OCI-LY7 (cell line): ENCODE results near the gene STK32C. TPM values are rescaled to one million over a fixed set of nuclear protein-coding genes. Genes with fewer than 3 reads are reported as not detected.

Experiments
- BruUV-seq: library from RNA; stranded (reverse); fragments of 400-500 nt; replicated peaks from 2 replicates; lab custom pipeline; 2021; lab: Mats Ljungman, UMichigan
- CTCF ChIA-PET: fragments of 300-600 bp; sonication (Branson Sonifier 250); formaldehyde crosslinking; loops from one replicate; lab custom pipeline; 2022; ENCODE audit warnings: antibody characterized with exemption; ENCODE audit not compliant: unreplicated experiment; lab: Charles Lee
- POLR2A ChIA-PET: fragments of 300-600 bp; sonication (Branson Sonifier 250); formaldehyde crosslinking; loops from one replicate; lab custom pipeline; 2022; ENCODE audit warnings: antibody characterized with exemption; lab: Charles Lee
- DNase-seq: peaks from one replicate; pipeline ENCODE4 v3.0.0-alpha.2; 2015; ENCODE audit warnings: low spot score
- H2AFZ ChIP-seq: fragments of 200-600 bp; sonication (generic), shearing (Covaris generic); 2 replicates; pipeline ENCODE4 v1.6.1; 2014; ENCODE audit warnings: mild to moderate bottlenecking, antibody characterized with exemption, low read length, moderate library complexity
- H3K27ac ChIP-seq: fragments of 200-600 bp; sonication (generic); 2 replicates; pipeline ENCODE4 v1.5.1; 2014; ENCODE audit warnings: mixed run types, low read depth, mild to moderate bottlenecking, moderate library complexity, low read length, inconsistent platforms; ENCODE audit not compliant: poor library complexity, severe bottlenecking
- H3K36me3 ChIP-seq: fragments of 200-600 bp; sonication (generic); 2 replicates; pipeline ENCODE4 v1.6.1; 2014; ENCODE audit warnings: mild to moderate bottlenecking, antibody characterized with exemption, low read length, moderate library complexity, mixed read lengths; ENCODE audit not compliant: insufficient read depth
- H3K4me1 ChIP-seq: fragments of 200-600 bp; sonication (generic); 2 replicates; pipeline ENCODE4 v1.5.1; 2014; ENCODE audit warnings: mild to moderate bottlenecking, low read length; ENCODE audit not compliant: insufficient read depth, poor library complexity, severe bottlenecking
- H3K4me2 ChIP-seq: fragments of 200-600 bp; sonication (generic); 2 replicates; pipeline ENCODE4 v1.6.1; 2014; ENCODE audit warnings: mild to moderate bottlenecking, low read length
- H3K4me3 ChIP-seq: fragments of 200-600 bp; sonication (generic); 2 replicates; pipeline ENCODE4 v1.5.1; 2014; ENCODE audit warnings: mild to moderate bottlenecking, low read depth, low read length; ENCODE audit not compliant: poor library complexity, severe bottlenecking
- H3K79me2 ChIP-seq: fragments of 200-600 bp; sonication (generic); 2 replicates; pipeline ENCODE4 v1.6.1; 2016; ENCODE audit warnings: low read depth, mild to moderate bottlenecking, low read length, moderate library complexity, mixed read lengths; ENCODE audit not compliant: insufficient read depth
- H3K9me2 ChIP-seq: fragments of 200-600 bp; sonication (generic); 2 replicates; pipeline ENCODE4 v1.6.1; 2016; ENCODE audit warnings: mild to moderate bottlenecking, low read length, mixed read lengths; ENCODE audit not compliant: insufficient read depth
- H3K9me3 ChIP-seq: fragments of 200-600 bp; sonication (generic); 2 replicates; pipeline ENCODE4 v1.6.1; 2014; ENCODE audit warnings: mild to moderate bottlenecking, mixed run types, low read length, mixed read lengths
- H4K20me1 ChIP-seq: fragments of 200-600 bp; sonication (generic); 2 replicates; pipeline ENCODE4 v1.6.1; 2014; ENCODE audit warnings: mild to moderate bottlenecking, antibody characterized with exemption, low read length, moderate library complexity, mixed read lengths; ENCODE audit not compliant: insufficient read depth
- CTCF ChIP-seq: fragments of 200-600 bp; sonication (generic); conservative IDR thresholded peaks from 2 replicates; pipeline ENCODE4 v1.5.1; 2014; ENCODE audit warnings: mild to moderate bottlenecking, antibody characterized with exemption, low read length, moderate library complexity, mixed read lengths
- EZH2phosphoT487 ChIP-seq: fragments of 200-600 bp; sonication (generic); IDR thresholded peaks from 2 replicates; pipeline ENCODE4 v1.6.1; 2018; ENCODE audit warnings: low read depth, borderline replicate concordance, mild to moderate bottlenecking, mixed run types, antibody characterized with exemption, low read length, moderate library complexity, mixed read lengths
- intact Hi-C: fragments of 100-400 bp; cut with micrococcal nuclease; formaldehyde crosslinking; loops from one replicate; pipeline ENCODE4 v1.10.0; 2022; ENCODE audit not compliant: unreplicated experiment
- total RNA-seq, 2 experiments: library from RNA; depleted of rRNA in 1 of 2; stranded (reverse); fragments of >200 nt in 1 of 2; shearing (Covaris generic) in 1 of 2; gene quantifications; 2 replicates each; pipeline ENCODE4 v1.2.3, GENCODE V29; 2014 to 2022

STK32C gene
- total RNA-seq, 2 experiments from 2014 or later = 13.1 to 30.4 TPM

DNA sequence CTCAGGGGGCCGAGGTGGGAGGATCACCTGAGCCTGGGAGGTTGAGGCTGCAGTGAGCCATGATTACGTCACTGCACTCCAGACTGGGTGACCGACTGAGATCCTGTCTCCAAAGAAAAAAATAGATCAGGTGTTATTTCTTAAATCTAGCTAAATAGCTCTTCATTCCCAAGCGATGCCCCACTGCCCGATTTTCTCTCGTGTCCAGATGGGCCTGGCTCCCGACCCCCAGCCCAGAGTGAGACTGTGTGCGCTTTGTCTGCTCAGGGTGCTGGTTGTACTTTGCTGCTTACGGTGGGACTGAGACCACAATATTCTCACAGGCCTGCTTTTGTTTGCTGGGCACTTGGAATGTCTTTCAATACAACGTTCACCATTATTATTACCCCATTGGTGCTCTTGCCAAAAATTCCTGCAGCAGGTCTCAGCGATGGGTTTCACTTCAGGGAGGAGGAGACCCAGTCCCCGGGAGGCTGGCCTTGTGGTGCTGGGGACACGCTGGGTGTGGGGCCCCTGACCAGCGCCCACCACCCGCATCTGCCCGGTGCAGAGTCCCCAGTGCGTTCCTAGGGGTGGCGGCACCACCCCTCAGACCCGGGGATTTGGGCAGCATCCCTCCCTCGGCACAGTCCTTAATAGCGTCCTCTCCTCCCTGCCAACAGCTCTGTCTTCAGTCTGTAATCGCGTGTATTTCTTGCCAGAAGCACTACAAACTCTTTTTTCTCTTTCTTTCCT lies 141.4 kb downstream of the STK32C start:
- no peaks in the 10 kb centered on the region for H3K9me2 ChIP-seq
- H3K9me3 ChIP-seq = no peaks in the 10 kb centered on the region
- TF ChIP-seq CTCF (no peak), EZH2phosphoT487 (no peak)
- H3K79me2 ChIP-seq = no peaks in the 10 kb centered on the region
- H3K27ac ChIP-seq = no peak overlapping the region
- CTCF ChIA-PET = no interaction called here
- H3K36me3 ChIP-seq = no peaks in the 10 kb centered on the region
- DNase-seq = no peak
- no peak overlapping the region for H2AFZ ChIP-seq
- POLR2A ChIA-PET = no interaction called here
- no peaks in the 10 kb centered on the region for H4K20me1 ChIP-seq
- no peak overlapping the region for H3K4me3 ChIP-seq
- no TSS peak for BruUV-seq
- intact Hi-C loops = loop anchor here (10.0 kb wide), 1 partner anchor 258 kb away; no protein-coding TSS in a partner anchor
- H3K4me1 ChIP-seq = peaks cover 21% of the 10 kb centered on the region
- H3K4me2 ChIP-seq = no peak overlapping the region

DNA sequence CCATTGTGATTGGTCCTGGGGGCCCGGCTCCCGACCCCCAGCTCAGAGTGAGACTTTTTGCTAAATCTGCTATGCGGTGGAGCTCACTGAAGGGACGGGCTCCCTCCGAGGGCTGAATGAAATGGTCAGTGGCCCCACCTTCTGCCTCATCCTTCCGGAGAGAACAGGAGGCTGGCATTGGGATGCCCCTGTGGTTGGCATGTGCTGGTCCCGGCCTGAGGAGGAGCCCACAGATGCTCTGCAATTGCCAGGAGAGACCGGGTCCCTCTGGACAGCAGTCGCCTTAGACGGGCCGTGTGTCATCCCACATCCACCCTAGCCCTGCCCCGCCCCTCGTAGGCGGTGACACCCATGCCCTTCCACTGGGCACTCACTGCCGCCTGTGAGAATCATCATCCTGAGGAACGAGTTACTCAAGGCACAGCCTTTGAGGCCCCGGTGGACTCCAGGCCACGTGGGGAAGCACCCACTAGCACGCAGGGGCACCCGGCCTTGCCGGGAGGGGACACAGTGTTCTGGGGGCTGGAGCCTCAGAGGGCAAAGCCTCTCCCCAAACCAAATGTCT lies 142.3 kb downstream of the STK32C start:
- no peaks in the 10 kb centered on the region for H3K79me2 ChIP-seq
- no peaks in the 10 kb centered on the region for H3K36me3 ChIP-seq
- ChIA-PET CTCF (no interaction called here), POLR2A (no interaction called here)
- intact Hi-C loops = loop anchor here (10.0 kb wide), 1 partner anchor 259 kb away; no protein-coding TSS in a partner anchor
- no TSS peak for BruUV-seq
- no peak overlapping the region for H2AFZ ChIP-seq
- no peak overlapping the region for H3K27ac ChIP-seq
- no peaks in the 10 kb centered on the region for H3K9me2 ChIP-seq
- H3K9me3 ChIP-seq = no peaks in the 10 kb centered on the region
- H3K4me2 ChIP-seq = no peak overlapping the region
- no peak overlapping the region for H3K4me3 ChIP-seq
- no peak for DNase-seq
- H3K4me1 ChIP-seq = peaks cover 24% of the 10 kb centered on the region
- TF ChIP-seq CTCF (no peak), EZH2phosphoT487 (no peak)
- H4K20me1 ChIP-seq = no peaks in the 10 kb centered on the region

GRCh38 chr10:132164761-132165278 lies 142.9 kb downstream of the STK32C start:
- no TSS peak for BruUV-seq
- Histone ChIP-seq H3K9me2 (no peaks in the 10 kb centered on the region), H3K9me3 (no peaks in the 10 kb centered on the region), H3K27ac (no peak overlapping the region), H3K36me3 (no peaks in the 10 kb centered on the region), H3K4me2 (no peak overlapping the region), H3K4me1 (peaks cover 27% of the 10 kb centered on the region), H4K20me1 (no peaks in the 10 kb centered on the region), H3K79me2 (no peaks in the 10 kb centered on the region), H2AFZ (no peak overlapping the region), H3K4me3 (no peak overlapping the region)
- POLR2A ChIA-PET = no interaction called here
- intact Hi-C loops = loop anchor here (5.0 to 10.0 kb wide), 3 partner anchors 167 to 282 kb away; partner anchors contain the start of gene LRRC27
- CTCF ChIA-PET = no interaction called here
- DNase-seq = no peak
- TF ChIP-seq CTCF (no peak), EZH2phosphoT487 (no peak)
